ENCODE measurements around the gene CCDC85C.

CCDC85C gene

GRCh38 chr14:99459481-99460100 is 144.4 kb downstream of the CCDC85C start:
- in situ Hi-C loops (cut with MboI; ENCODE audit: low sequenced_read_pairs), result no loop called here

GRCh38 chr14:99454246-99454645 is 149.8 kb downstream of the CCDC85C start:
- in situ Hi-C loops (cut with MboI; ENCODE audit: low sequenced_read_pairs), result no loop called here

GRCh38 chr14:99452968-99453367 is 151.0 kb downstream of the CCDC85C start:
- in situ Hi-C loops (cut with MboI; ENCODE audit: low sequenced_read_pairs), result no loop called here

- in situ Hi-C loops (cut with MboI; ENCODE audit: low sequenced_read_pairs), result no loop called here
Measured at GRCh38 chr14:99451234-99451633, 152.8 kb downstream of the CCDC85C start.

- in situ Hi-C loops (cut with MboI; ENCODE audit: low sequenced_read_pairs), result no loop called here
Measured at GRCh38 chr14:99450266-99450665, 153.7 kb downstream of the CCDC85C start.
